ENCODE measurements around the gene NCKAP5.

Gene NCKAP5

DNA sequence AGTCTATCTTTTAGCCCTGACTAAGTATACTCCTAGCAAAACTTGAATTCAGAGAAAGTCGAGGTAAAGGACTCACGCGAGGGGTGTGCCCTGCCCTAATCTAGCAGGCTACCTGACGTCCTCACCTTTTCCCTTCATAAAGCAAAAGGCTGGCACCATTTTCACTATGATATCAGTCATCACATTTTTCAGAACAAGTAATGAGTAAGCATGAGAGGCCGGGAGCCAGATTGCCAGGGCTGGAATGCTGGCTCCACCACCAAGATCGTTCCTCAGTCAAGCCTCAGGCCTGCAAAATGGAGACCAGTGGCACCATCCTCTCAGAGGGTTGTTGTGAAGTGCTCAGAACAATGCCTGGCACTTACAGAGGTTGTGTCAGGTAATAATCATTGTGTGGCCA lies 18.7 kb upstream of the NCKAP5 start:
- TF ChIP-seq, protein P1, sequence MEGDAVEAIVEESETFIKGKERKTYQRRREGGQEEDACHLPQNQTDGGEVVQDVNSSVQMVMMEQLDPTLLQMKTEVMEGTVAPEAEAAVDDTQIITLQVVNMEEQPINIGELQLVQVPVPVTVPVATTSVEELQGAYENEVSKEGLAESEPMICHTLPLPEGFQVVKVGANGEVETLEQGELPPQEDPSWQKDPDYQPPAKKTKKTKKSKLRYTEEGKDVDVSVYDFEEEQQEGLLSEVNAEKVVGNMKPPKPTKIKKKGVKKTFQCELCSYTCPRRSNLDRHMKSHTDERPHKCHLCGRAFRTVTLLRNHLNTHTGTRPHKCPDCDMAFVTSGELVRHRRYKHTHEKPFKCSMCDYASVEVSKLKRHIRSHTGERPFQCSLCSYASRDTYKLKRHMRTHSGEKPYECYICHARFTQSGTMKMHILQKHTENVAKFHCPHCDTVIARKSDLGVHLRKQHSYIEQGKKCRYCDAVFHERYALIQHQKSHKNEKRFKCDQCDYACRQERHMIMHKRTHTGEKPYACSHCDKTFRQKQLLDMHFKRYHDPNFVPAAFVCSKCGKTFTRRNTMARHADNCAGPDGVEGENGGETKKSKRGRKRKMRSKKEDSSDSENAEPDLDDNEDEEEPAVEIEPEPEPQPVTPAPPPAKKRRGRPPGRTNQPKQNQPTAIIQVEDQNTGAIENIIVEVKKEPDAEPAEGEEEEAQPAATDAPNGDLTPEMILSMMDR (IDR thresholded peaks at IDR 0.05; ENCODE audit: unreplicated experiment in 3 of 3): no peak
- Mint-ChIP-seq H3K36me3 (ENCODE audit: low read depth) (no peaks in the 10 kb centered on the region), H3K9me3 (no peaks in the 10 kb centered on the region), H3K4me1 (peaks cover 18% of the 10 kb centered on the region), H3K27ac (no peak overlapping the region), H3K27me3 (ENCODE audit: low read depth) (peaks cover 3% of the 10 kb centered on the region), H3K4me3 (no peak overlapping the region)

DNA sequence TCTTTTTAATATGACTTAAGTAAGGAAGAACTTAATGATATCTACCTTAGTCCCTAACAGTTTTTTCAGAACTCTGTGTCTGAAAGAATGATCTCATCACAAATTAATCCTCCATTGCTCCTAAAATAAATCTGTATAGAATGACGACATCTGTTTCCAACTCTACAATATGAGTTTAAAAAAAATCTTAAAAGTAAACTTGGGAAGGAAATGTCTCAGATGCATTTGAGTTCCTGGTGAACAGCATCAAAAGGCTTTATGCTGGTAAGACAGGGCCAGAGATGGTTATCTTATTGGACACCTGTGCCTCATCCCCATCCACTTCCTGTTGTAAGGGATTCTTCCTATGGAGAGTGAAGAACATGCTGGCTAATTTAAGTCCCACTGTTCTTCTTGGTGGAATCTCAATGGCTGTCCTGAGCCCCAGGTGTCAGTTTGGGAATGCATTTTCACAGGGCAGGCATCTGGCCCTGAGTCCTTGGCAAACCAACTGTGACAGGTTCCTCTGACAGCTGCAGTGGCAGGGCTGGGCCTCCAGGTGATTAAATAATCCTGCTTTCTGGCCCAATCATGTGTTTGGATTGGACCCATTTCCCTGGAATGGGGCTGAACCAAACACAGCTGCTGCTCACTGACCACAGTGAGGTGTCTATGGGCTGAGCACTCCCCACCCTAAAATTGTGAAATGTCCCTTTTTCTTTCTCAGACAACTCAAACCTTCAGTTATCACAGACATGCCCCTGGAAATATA lies 12.9 kb upstream of the NCKAP5 start:
- TF ChIP-seq, protein P1 (IDR thresholded peaks at IDR 0.05; ENCODE audit: unreplicated experiment in 3 of 3): peak in 1 of 3 experiments; percentile 9
- peaks cover 17% of the 10 kb centered on the region for H3K4me1 Mint-ChIP-seq
- no peaks in the 10 kb centered on the region for H3K27me3 Mint-ChIP-seq (ENCODE audit: low read depth)
- H3K4me3 Mint-ChIP-seq: no peak overlapping the region
- no peaks in the 10 kb centered on the region for H3K36me3 Mint-ChIP-seq (ENCODE audit: low read depth)
- peak overlapping the region in 2 of 3 experiments; percentile 7 to 9 for H3K27ac Mint-ChIP-seq
- no peaks in the 10 kb centered on the region for H3K9me3 Mint-ChIP-seq

DNA sequence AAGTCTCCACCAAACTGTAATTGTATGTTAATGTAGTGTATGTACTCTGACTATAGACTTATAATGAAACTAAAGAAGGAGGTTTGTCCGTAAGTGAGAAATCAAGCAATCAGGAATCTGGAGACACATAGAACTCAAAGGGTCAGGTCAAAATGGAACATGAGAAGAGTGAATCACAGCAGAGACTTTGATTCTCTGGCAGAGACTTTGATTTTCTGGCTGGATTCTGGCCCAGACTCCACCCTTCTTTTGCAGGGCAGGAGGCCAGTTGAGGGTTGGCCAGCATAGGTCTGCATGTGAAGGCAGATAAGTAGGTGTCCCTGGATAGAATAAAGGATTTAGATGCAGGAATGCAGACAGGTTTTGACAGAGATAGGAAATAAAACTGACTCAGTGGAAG lies 11.0 kb upstream of the NCKAP5 start:
- Mint-ChIP-seq H3K4me1 (peaks cover 17% of the 10 kb centered on the region), H3K27me3 (ENCODE audit: low read depth) (no peaks in the 10 kb centered on the region), H3K27ac (peak overlapping the region in 2 of 3 experiments; percentile 4 to 49), H3K4me3 (no peak overlapping the region), H3K36me3 (ENCODE audit: low read depth) (no peaks in the 10 kb centered on the region), H3K9me3 (no peaks in the 10 kb centered on the region)
- TF ChIP-seq, protein P1 (IDR thresholded peaks at IDR 0.05; ENCODE audit: unreplicated experiment in 3 of 3): no peak

DNA sequence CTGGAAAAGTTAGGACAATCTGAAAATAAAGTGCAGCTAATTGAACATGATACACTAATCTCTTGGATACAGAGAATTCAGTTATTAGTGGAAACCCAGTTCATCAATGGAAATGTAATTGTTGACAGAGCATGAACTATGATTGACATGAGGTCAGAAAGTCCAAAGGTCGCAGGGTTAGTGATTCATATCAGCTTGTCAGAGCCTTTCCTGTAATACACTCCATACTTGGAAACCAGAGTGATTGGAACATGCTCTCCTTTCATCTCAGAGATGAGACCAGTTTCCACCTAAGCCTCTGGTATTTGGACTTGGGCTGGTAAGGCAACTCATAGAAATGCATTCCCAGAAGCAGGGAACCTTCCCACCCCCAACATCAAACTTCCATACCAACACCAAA lies 8.5 kb upstream of the NCKAP5 start:
- Mint-ChIP-seq H3K36me3 (ENCODE audit: low read depth) (no peaks in the 10 kb centered on the region), H3K27me3 (ENCODE audit: low read depth) (no peaks in the 10 kb centered on the region), H3K9me3 (no peaks in the 10 kb centered on the region), H3K27ac (no peak overlapping the region), H3K4me3 (no peak overlapping the region), H3K4me1 (peaks cover 34% of the 10 kb centered on the region)
- TF ChIP-seq, protein P1 (IDR thresholded peaks at IDR 0.05; ENCODE audit: unreplicated experiment in 3 of 3): no peak

DNA sequence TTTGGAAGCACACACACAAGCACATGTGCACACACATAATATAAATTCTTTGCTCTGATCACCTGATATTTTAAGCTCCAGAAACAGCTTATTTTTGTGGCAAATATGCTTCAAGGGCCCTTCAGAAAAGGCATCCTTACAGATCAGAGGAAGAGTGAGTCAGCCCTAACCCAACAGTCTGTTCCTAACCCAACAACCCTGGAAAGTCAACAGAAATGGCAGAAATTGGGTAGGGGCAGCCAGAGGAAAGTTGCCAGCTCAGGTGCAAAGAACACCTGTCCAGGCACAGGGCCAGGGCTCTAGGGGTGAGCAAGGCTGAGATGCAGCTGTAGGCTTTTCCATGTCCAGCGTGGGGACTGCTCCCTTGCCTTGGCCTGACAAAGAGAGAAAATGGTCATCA lies 6.4 kb upstream of the NCKAP5 start:
- Mint-ChIP-seq H3K4me1 (peaks cover 31% of the 10 kb centered on the region), H3K4me3 (no peak overlapping the region), H3K27ac (no peak overlapping the region), H3K9me3 (no peaks in the 10 kb centered on the region), H3K36me3 (ENCODE audit: low read depth) (no peaks in the 10 kb centered on the region), H3K27me3 (ENCODE audit: low read depth) (no peaks in the 10 kb centered on the region)
- TF ChIP-seq, protein P1 (IDR thresholded peaks at IDR 0.05; ENCODE audit: unreplicated experiment in 3 of 3): no peak

DNA sequence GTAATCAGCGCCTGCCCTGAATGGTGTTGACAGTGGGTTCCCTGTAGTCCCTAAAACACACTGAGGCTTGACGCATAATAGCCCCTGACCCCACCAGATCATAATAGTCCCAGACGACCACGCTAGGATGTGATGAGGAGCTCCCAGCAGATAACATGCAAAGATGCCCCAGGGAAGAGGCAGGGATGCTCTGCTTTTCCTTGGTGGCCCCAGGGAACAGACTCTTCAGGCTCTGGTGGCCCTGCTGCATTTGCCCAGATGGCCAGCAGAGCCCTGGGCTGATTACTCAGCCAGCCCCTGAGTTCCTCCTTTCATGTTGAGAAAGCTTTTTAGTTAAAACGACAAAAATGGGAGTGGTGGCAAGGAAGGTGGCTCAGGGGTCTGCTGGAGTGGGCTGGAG lies 5.9 kb upstream of the NCKAP5 start:
- peaks cover 31% of the 10 kb centered on the region for H3K4me1 Mint-ChIP-seq
- no peaks in the 10 kb centered on the region for H3K27me3 Mint-ChIP-seq (ENCODE audit: low read depth)
- TF ChIP-seq, protein P1 (IDR thresholded peaks at IDR 0.05; ENCODE audit: unreplicated experiment in 3 of 3): no peak
- peak overlapping the region; percentile 43 to 65 (median 44) for H3K27ac Mint-ChIP-seq
- H3K4me3 Mint-ChIP-seq: no peak overlapping the region
- no peaks in the 10 kb centered on the region for H3K36me3 Mint-ChIP-seq (ENCODE audit: low read depth)
- H3K9me3 Mint-ChIP-seq: no peaks in the 10 kb centered on the region

Measured in nephron (organoid).